ENCODE measurements around the gene BCL11B.

- TF ChIP-seq, protein P1, sequence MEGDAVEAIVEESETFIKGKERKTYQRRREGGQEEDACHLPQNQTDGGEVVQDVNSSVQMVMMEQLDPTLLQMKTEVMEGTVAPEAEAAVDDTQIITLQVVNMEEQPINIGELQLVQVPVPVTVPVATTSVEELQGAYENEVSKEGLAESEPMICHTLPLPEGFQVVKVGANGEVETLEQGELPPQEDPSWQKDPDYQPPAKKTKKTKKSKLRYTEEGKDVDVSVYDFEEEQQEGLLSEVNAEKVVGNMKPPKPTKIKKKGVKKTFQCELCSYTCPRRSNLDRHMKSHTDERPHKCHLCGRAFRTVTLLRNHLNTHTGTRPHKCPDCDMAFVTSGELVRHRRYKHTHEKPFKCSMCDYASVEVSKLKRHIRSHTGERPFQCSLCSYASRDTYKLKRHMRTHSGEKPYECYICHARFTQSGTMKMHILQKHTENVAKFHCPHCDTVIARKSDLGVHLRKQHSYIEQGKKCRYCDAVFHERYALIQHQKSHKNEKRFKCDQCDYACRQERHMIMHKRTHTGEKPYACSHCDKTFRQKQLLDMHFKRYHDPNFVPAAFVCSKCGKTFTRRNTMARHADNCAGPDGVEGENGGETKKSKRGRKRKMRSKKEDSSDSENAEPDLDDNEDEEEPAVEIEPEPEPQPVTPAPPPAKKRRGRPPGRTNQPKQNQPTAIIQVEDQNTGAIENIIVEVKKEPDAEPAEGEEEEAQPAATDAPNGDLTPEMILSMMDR (conservative IDR thresholded peaks at IDR 0.05; ENCODE audit: low read length) = no peak
- no peak for TF ChIP-seq EZH2phosphoT487 (IDR thresholded peaks at IDR 0.05; ENCODE audit: borderline replicate concordance, low read depth, low read length)
These were observed 19.5 kb downstream of the BCL11B start for GRCh38 chr14:99252443-99252939.

All from OCI-LY7 (cell line).